WTC11 (cell line): ENCODE measurements around the gene EEF1AKMT3. TPM values are rescaled to one million over a fixed set of nuclear protein-coding genes. Genes with fewer than 3 reads are reported as not detected.

Experiments used
- ATAC-seq: fragments of 200-7000 bp; cut with Tn5 transposase; 2 replicates; pipeline ENCODE4 v1.10.0; 2021; ENCODE audit warnings: mild to moderate bottlenecking, moderate library complexity
- CTCF ChIA-PET: fragments of 300-600 bp; sonication (Branson Sonifier 250); formaldehyde crosslinking; loops from one replicate; lab custom pipeline; 2021; ENCODE audit warnings: antibody characterized with exemption; lab: Charles Lee
- POLR2A ChIA-PET: fragments of 350-600 bp; sonication (Branson Sonifier 250); formaldehyde crosslinking; loops from one replicate; lab custom pipeline; 2021; ENCODE audit warnings: antibody characterized with exemption; lab: Charles Lee
- DNase-seq: peaks from one replicate; pipeline ENCODE4 v3.0.0; 2021; ENCODE audit warnings: low spot score
- H3K27ac Mint-ChIP-seq: 2 replicates; pipeline ENCODE4 v1.8.0; 2021; ENCODE audit warnings: mixed read lengths
- H3K27me3 Mint-ChIP-seq: 2 replicates; pipeline ENCODE4 v1.8.0; 2021; ENCODE audit warnings: low read depth, mild to moderate bottlenecking, moderate library complexity, mixed read lengths
- H3K36me3 Mint-ChIP-seq: 2 replicates; pipeline ENCODE4 v1.8.0; 2021; ENCODE audit warnings: mixed read lengths
- H3K4me1 Mint-ChIP-seq: 2 replicates; pipeline ENCODE4 v1.8.0; 2022; ENCODE audit warnings: mixed read lengths
- H3K4me3 Mint-ChIP-seq: 2 replicates; pipeline ENCODE4 v1.8.0; 2021; ENCODE audit warnings: mild to moderate bottlenecking, moderate library complexity, mixed read lengths
- H3K9me3 Mint-ChIP-seq: 2 replicates; pipeline ENCODE4 v1.8.0; 2021; ENCODE audit warnings: mixed read lengths
- ESRRA ChIP-seq: sonication (generic); formaldehyde crosslinking; IDR thresholded peaks from 2 replicates; pipeline ENCODE4 v1.8.1; 2022; ENCODE audit warnings: mild to moderate bottlenecking, missing genetic modification reagents, borderline replicate concordance
- GTF2I ChIP-seq: fragments of 250-450 bp; sonication (Bioruptor Pico); conservative IDR thresholded peaks from 2 replicates; pipeline ENCODE4 v1.4.0; 2021; ENCODE audit warnings: mild to moderate bottlenecking
- KAT7 ChIP-seq: sonication (generic); formaldehyde crosslinking; IDR thresholded peaks from 2 replicates; pipeline ENCODE4 v1.8.1; 2023; ENCODE audit warnings: missing genetic modification reagents, mild to moderate bottlenecking, borderline replicate concordance
- MXD4 ChIP-seq: fragments of 250-450 bp; sonication (Bioruptor Pico); IDR thresholded peaks from 2 replicates; pipeline ENCODE4 v1.8.0; 2021; ENCODE audit warnings: mild to moderate bottlenecking, moderate library complexity, borderline replicate concordance
- NFE2L1 ChIP-seq: sonication (generic); formaldehyde crosslinking; IDR thresholded peaks from 2 replicates; pipeline ENCODE4 v1.8.1; 2023; ENCODE audit warnings: missing genetic modification reagents
- NFYB ChIP-seq: sonication (generic); formaldehyde crosslinking; conservative IDR thresholded peaks from 2 replicates; pipeline ENCODE4 v1.8.0; 2022; ENCODE audit warnings: low read depth, missing genetic modification reagents
- NR3C1 ChIP-seq: sonication (generic); formaldehyde crosslinking; conservative IDR thresholded peaks from 2 replicates; pipeline ENCODE4 v1.8.1; 2023; ENCODE audit warnings: low read depth, mild to moderate bottlenecking, missing genetic modification reagents
- RELA ChIP-seq: sonication (generic); formaldehyde crosslinking; IDR thresholded peaks from 2 replicates; pipeline ENCODE4 v1.8.1; 2022; ENCODE audit warnings: missing genetic modification reagents, mild to moderate bottlenecking, borderline replicate concordance
- TEAD1 ChIP-seq: sonication (generic); formaldehyde crosslinking; IDR thresholded peaks from 2 replicates; pipeline ENCODE4 v1.8.0; 2022; ENCODE audit warnings: mild to moderate bottlenecking, missing genetic modification reagents
- ZNF138 ChIP-seq: sonication (generic); formaldehyde crosslinking; conservative IDR thresholded peaks from 2 replicates; pipeline ENCODE4 v1.8.1; 2022; ENCODE audit warnings: mild to moderate bottlenecking, moderate library complexity, missing genetic modification reagents
- ZNF416 ChIP-seq: fragments of 250-450 bp; sonication (Bioruptor Pico); IDR thresholded peaks from 2 replicates; pipeline ENCODE4 v1.9.0; 2021; ENCODE audit warnings: mild to moderate bottlenecking, inconsistent platforms
- total RNA-seq: library from RNA; stranded (reverse); gene quantifications from 3 replicates; pipeline ENCODE4 v1.2.3, GENCODE V29; 2021
- TF ChIP-seq, protein P1 (sequence below): sonication (generic); formaldehyde crosslinking; IDR thresholded peaks from 2 replicates; pipeline ENCODE4 v1.8.1; 2023; ENCODE audit warnings: mild to moderate bottlenecking, missing genetic modification reagents
- TF ChIP-seq, protein P2 (sequence below): sonication (generic); formaldehyde crosslinking; IDR thresholded peaks from 2 replicates; pipeline ENCODE4 v1.8.0; 2022; ENCODE audit warnings: mild to moderate bottlenecking, missing genetic modification reagents
- TF ChIP-seq, protein P3 (sequence below): sonication (generic); formaldehyde crosslinking; IDR thresholded peaks from 2 replicates; pipeline ENCODE4 v1.8.0; 2022; ENCODE audit warnings: mild to moderate bottlenecking, missing genetic modification reagents
- TF ChIP-seq, protein P4 (sequence below): fragments of 250-450 bp; sonication (Bioruptor Pico); IDR thresholded peaks from 2 replicates; pipeline ENCODE4 v1.9.0; 2021; ENCODE audit warnings: mild to moderate bottlenecking, borderline replicate concordance
- TF ChIP-seq, protein P5 (sequence below): fragments of 250-450 bp; sonication (Bioruptor Pico); IDR thresholded peaks from 2 replicates; pipeline ENCODE4 v1.9.0; 2021; ENCODE audit warnings: mild to moderate bottlenecking
- TF ChIP-seq, protein P6 (sequence below): sonication (generic); formaldehyde crosslinking; IDR thresholded peaks from 2 replicates; pipeline ENCODE4 v1.8.0; 2022; ENCODE audit warnings: mild to moderate bottlenecking, missing genetic modification reagents

The EEF1AKMT3 gene
- total RNA-seq, 1 experiment from 2014 or later: 3.2 TPM

DNA sequence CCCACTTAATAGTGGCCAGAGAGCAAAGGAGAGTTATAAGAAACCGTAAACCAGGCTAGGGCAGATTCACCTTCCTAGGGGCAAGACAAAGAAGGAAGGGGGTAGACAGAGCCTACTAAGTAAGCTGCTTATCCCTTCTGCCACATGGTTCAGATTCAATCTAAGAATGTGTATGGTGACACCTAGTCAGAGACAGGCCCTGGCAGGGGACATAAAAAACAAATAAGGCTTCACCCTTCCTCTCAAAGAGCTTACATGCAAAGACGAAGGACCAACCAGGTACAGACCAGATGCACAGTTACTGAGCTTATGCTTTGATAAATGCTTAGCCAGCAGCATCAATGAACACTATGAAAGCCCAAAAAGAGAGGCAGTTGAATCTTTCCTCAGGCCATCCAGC is 10.0 kb upstream of the EEF1AKMT3 start:
- Mint-ChIP-seq H3K9me3 (no peaks in the 10 kb centered on the region), H3K4me3 (no peak overlapping the region), H3K27ac (no peak overlapping the region), H3K4me1 (peaks cover 32% of the 10 kb centered on the region), H3K36me3 (no peaks in the 10 kb centered on the region), H3K27me3 (peaks cover 99% of the 10 kb centered on the region)
- ChIA-PET POLR2A (no interaction called here), CTCF (no interaction called here)
- ATAC-seq (no peak), DNase-seq (no peak)
- TF ChIP-seq, protein P1, sequence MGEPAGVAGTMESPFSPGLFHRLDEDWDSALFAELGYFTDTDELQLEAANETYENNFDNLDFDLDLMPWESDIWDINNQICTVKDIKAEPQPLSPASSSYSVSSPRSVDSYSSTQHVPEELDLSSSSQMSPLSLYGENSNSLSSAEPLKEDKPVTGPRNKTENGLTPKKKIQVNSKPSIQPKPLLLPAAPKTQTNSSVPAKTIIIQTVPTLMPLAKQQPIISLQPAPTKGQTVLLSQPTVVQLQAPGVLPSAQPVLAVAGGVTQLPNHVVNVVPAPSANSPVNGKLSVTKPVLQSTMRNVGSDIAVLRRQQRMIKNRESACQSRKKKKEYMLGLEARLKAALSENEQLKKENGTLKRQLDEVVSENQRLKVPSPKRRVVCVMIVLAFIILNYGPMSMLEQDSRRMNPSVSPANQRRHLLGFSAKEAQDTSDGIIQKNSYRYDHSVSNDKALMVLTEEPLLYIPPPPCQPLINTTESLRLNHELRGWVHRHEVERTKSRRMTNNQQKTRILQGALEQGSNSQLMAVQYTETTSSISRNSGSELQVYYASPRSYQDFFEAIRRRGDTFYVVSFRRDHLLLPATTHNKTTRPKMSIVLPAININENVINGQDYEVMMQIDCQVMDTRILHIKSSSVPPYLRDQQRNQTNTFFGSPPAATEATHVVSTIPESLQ: no peak
- TF ChIP-seq ZNF138 (CRISPR knock-in tag) (no peak), ESRRA (CRISPR knock-in tag) (no peak), NFE2L1 (CRISPR knock-in tag) (no peak)
- TF ChIP-seq, protein P2, sequence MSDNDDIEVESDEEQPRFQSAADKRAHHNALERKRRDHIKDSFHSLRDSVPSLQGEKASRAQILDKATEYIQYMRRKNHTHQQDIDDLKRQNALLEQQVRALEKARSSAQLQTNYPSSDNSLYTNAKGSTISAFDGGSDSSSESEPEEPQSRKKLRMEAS (CRISPR knock-in tag): no peak
- TF ChIP-seq, protein P3, sequence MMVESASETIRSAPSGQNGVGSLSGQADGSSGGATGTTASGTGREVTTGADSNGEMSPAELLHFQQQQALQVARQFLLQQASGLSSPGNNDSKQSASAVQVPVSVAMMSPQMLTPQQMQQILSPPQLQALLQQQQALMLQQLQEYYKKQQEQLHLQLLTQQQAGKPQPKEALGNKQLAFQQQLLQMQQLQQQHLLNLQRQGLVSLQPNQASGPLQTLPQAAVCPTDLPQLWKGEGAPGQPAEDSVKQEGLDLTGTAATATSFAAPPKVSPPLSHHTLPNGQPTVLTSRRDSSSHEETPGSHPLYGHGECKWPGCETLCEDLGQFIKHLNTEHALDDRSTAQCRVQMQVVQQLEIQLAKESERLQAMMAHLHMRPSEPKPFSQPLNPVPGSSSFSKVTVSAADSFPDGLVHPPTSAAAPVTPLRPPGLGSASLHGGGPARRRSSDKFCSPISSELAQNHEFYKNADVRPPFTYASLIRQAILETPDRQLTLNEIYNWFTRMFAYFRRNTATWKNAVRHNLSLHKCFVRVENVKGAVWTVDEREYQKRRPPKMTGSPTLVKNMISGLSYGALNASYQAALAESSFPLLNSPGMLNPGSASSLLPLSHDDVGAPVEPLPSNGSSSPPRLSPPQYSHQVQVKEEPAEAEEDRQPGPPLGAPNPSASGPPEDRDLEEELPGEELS (CRISPR knock-in tag): no peak

DNA sequence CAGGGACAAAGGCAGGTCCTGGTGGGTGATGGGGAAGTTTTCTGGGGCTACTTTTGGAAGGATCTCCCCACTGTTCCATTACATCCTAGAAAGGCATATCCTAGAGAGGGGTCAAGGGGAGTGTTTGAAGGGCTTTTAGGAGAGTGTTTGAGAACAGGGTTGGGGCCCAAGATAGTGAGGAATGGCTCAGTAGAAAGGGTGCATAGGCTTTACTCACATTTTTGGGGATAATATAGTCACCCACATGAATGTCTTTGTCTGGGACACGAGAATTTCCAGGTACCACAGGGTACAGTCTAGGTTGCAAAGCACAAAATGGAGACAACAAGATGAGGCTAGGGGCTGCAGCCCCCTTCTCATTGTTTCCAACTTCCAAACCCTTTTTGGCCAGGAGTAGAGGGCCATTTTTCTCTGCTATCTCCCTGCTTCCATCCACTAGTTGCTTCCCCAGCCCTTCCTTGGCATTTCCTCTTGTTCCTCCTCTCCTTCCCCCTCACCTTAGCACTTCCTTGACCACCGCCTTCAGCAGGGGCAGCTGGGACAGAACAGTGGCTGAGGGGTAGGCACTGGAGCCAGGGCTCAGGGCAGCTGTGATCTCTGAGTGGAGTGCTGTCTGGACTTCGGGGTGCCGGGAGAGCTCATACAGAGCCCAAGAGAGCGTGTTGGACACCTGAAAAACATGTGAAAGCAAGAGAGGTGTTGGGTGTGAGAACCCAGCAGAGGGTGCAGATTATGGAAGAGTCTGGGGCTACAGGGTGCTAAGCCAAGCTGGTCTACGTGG is 8.3 kb upstream of the EEF1AKMT3 start:
- DNase-seq: no peak
- Mint-ChIP-seq H3K27me3 (peaks cover 92% of the 10 kb centered on the region), H3K9me3 (no peaks in the 10 kb centered on the region), H3K27ac (no peak overlapping the region), H3K4me1 (peaks cover 33% of the 10 kb centered on the region), H3K36me3 (peaks cover 9% of the 10 kb centered on the region), H3K4me3 (peak overlapping the region; percentile 74)
- ChIA-PET POLR2A (interaction anchor here (0.8 kb wide), 1 partner anchor 12 kb away, joined by 3 read pairs; the partner anchor contains the start of gene CDK4), CTCF (interaction anchor here (1.1 to 5.3 kb wide), 4 partner anchors 8 to 51 kb away, joined by 3 to 80 read pairs (median 6); partner anchors contain the start of genes EEF1AKMT3, METTL1 and TSFM)
- ATAC-seq: no peak
- TF ChIP-seq MXD4 (CRISPR knock-in tag) (no peak), KAT7 (CRISPR knock-in tag) (no peak), NR3C1 (CRISPR knock-in tag) (no peak)
- TF ChIP-seq, protein P4, sequence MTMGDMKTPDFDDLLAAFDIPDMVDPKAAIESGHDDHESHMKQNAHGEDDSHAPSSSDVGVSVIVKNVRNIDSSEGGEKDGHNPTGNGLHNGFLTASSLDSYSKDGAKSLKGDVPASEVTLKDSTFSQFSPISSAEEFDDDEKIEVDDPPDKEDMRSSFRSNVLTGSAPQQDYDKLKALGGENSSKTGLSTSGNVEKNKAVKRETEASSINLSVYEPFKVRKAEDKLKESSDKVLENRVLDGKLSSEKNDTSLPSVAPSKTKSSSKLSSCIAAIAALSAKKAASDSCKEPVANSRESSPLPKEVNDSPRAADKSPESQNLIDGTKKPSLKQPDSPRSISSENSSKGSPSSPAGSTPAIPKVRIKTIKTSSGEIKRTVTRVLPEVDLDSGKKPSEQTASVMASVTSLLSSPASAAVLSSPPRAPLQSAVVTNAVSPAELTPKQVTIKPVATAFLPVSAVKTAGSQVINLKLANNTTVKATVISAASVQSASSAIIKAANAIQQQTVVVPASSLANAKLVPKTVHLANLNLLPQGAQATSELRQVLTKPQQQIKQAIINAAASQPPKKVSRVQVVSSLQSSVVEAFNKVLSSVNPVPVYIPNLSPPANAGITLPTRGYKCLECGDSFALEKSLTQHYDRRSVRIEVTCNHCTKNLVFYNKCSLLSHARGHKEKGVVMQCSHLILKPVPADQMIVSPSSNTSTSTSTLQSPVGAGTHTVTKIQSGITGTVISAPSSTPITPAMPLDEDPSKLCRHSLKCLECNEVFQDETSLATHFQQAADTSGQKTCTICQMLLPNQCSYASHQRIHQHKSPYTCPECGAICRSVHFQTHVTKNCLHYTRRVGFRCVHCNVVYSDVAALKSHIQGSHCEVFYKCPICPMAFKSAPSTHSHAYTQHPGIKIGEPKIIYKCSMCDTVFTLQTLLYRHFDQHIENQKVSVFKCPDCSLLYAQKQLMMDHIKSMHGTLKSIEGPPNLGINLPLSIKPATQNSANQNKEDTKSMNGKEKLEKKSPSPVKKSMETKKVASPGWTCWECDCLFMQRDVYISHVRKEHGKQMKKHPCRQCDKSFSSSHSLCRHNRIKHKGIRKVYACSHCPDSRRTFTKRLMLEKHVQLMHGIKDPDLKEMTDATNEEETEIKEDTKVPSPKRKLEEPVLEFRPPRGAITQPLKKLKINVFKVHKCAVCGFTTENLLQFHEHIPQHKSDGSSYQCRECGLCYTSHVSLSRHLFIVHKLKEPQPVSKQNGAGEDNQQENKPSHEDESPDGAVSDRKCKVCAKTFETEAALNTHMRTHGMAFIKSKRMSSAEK (CRISPR knock-in tag): no peak

DNA sequence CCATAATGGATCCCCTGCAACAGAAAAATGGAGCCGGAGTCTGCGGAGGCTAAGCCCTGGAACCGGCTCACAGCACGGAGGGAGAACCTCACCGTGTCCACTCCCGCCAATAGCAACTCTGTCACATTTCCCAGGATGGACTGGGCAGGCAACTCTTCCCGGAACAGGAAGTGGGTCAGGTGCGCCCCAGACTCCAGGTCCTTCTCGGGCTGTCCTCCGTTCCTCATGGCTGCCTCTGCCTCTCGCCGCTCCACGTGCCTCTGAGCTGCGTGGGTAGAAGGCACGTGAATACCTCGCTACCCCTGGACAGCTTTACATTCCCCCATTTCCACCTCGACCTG is 7.8 kb upstream of the EEF1AKMT3 start:
- DNase-seq (no peak), ATAC-seq (no peak)
- Mint-ChIP-seq H3K9me3 (no peaks in the 10 kb centered on the region), H3K36me3 (peaks cover 13% of the 10 kb centered on the region), H3K27me3 (peaks cover 87% of the 10 kb centered on the region), H3K4me1 (peaks cover 33% of the 10 kb centered on the region), H3K4me3 (peak overlapping the region; percentile 74), H3K27ac (no peak overlapping the region)
- POLR2A ChIA-PET: interaction anchor here (0.8 kb wide), 1 partner anchor 12 kb away, joined by 3 read pairs; the partner anchor contains the start of gene CDK4
- CTCF ChIA-PET: interaction anchor here (1.2 to 5.3 kb wide), 3 partner anchors 8 to 51 kb away, joined by 5 to 80 read pairs (median 6); partner anchors contain the start of gene TSFM
- TF ChIP-seq, protein P5, sequence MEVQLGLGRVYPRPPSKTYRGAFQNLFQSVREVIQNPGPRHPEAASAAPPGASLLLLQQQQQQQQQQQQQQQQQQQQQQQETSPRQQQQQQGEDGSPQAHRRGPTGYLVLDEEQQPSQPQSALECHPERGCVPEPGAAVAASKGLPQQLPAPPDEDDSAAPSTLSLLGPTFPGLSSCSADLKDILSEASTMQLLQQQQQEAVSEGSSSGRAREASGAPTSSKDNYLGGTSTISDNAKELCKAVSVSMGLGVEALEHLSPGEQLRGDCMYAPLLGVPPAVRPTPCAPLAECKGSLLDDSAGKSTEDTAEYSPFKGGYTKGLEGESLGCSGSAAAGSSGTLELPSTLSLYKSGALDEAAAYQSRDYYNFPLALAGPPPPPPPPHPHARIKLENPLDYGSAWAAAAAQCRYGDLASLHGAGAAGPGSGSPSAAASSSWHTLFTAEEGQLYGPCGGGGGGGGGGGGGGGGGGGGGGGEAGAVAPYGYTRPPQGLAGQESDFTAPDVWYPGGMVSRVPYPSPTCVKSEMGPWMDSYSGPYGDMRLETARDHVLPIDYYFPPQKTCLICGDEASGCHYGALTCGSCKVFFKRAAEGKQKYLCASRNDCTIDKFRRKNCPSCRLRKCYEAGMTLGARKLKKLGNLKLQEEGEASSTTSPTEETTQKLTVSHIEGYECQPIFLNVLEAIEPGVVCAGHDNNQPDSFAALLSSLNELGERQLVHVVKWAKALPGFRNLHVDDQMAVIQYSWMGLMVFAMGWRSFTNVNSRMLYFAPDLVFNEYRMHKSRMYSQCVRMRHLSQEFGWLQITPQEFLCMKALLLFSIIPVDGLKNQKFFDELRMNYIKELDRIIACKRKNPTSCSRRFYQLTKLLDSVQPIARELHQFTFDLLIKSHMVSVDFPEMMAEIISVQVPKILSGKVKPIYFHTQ (CRISPR knock-in tag): no peak
- no peak for TF ChIP-seq RELA (CRISPR knock-in tag)
- TF ChIP-seq GTF2I (CRISPR knock-in tag): no peak
- no peak for TF ChIP-seq NFYB (CRISPR knock-in tag)
- TF ChIP-seq ZNF416 (CRISPR knock-in tag): no peak
- TF ChIP-seq, protein P6, sequence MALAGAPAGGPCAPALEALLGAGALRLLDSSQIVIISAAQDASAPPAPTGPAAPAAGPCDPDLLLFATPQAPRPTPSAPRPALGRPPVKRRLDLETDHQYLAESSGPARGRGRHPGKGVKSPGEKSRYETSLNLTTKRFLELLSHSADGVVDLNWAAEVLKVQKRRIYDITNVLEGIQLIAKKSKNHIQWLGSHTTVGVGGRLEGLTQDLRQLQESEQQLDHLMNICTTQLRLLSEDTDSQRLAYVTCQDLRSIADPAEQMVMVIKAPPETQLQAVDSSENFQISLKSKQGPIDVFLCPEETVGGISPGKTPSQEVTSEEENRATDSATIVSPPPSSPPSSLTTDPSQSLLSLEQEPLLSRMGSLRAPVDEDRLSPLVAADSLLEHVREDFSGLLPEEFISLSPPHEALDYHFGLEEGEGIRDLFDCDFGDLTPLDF: no peak
- no peak for TF ChIP-seq TEAD1 (CRISPR knock-in tag)
